GM18526 (cell line): Measurements from ENCODE around the gene MED27.

Source experiments
- POLR2A ChIP-seq: IDR thresholded peaks from 3 replicates; pipeline ENCODE4 v1.6.1; 2011; ENCODE audit not compliant: insufficient read length; ENCODE audit errors: extremely low read depth

Gene MED27

DNA sequence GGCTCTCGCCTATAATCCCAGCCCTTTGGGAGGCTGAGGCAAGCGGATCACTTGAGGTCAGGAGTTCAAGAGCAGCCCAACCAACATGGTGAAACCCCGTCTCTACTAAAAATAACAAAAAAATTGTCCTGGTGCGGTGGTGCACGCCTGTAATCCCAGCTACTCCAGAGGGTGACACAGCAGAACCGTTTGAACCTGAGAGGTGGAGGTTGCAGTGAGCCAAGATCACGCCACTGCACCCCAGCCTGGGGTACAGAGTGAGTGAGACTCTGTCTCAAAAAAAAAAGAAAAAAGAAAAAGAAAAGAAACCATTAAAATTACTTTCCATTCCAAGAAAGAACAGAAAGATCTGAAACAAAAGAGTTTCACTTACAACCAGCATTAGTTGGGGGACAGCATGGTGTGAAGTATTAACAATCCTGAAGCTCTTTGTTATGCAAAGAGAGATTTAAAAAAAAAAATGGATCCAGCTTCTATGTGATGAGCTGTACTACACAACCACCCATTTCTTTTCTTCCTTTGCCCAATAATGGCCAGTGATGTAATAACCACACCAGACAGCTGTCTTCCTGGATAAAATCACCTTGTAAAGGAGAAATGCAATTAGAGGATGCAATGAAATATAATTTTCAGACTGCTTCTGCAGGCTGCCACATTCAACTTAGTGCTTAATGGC, 76.9 kb downstream of the MED27 start:
- no peak for TF ChIP-seq POLR2A

DNA sequence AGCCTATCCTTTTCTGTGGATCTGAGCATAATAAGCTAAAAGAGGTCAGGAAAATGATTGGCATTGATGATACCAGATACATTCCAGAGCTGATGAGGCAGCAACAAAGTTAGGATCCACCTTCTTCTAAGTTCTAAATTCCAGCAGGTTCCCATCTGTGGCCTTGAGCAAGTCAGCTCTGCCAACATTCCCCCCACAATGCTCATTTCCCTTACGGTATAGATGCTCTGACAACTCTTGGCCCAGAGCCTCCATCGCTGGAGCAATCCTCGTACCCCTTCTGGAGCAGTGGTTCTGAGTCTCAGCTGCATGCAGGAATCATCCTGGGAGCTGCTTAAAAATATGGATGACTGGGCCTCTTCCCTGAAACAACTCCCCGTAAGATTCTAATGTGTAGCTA, 78.1 kb downstream of the MED27 start:
- no peak for TF ChIP-seq POLR2A

DNA sequence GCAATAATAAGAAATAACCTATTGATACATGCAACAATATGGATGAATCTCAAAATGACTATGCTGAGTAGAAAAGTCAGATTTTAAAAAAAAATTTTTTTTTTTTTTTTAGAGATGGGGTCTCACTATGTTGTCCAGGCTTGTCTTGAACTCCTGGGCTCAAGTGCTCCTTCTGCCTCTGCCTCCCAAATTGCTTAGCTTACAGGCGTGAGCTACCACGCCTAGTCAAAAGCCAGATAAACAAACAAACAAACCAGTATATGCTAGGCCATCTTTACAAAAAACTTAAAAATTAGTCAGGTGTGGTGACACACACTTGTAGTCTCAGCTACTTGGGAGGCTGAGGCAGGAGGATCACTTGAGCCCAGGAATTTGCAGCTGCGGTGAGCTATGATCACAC, 79.0 kb downstream of the MED27 start:
- TF ChIP-seq POLR2A = no peak

DNA sequence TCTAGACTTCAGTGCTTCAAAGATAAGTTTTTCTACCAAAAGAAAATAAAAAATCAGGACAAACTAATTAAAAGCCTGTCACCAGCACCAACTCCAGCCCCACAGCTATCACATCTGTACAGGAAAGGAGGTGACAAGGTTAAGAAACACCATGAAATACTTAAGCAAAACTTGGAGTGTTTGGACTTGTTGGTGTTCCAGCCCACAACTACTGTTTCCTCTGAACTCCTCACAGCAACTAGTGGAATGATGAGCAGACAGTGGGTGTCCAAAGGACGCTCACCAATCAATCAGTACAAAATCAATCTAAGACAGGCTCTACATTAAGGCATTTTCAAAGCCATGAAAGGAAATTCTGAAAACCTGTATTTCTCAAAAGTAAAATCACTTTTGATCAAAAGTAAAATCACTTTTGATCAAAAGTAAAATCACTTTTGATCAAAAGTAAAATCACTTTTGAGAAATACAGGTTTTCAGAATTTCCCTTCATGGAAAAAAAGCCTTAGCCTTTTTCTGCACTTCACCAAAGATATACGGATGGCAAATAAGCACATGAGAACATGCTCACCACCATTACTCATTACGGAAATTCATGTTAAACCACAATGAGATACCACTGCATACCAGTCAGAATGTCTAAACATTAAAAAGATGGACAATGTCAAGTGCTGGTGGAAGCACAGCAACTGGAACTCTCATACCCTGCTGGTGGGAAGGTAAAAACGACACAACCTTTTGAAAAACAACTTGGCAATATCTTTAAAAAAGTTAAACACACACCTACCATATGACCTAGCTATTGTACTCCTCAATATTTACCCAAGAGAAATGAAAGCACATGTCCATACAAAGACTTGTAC, 79.7 kb downstream of the MED27 start:
- no peak for TF ChIP-seq POLR2A

DNA sequence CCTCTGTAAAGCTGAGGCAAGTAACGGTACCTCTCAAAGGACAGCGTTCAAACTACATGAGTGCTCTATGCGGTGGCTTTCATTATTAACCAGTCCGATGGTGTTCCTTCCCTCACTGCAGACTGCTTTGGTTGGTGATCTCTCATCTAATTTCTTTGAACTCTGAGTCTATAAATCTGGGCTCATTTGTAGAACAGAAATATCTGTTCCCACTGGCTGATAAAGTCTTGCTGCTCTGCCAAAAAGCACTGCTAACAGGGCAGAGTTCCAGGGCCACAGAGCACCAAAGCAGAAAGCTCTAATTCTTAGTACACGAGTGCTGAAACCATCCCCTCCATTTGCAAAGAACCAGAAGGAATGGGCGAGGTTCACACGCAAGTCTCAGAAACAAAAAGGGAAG, 81.9 kb downstream of the MED27 start:
- no peak for TF ChIP-seq POLR2A

DNA sequence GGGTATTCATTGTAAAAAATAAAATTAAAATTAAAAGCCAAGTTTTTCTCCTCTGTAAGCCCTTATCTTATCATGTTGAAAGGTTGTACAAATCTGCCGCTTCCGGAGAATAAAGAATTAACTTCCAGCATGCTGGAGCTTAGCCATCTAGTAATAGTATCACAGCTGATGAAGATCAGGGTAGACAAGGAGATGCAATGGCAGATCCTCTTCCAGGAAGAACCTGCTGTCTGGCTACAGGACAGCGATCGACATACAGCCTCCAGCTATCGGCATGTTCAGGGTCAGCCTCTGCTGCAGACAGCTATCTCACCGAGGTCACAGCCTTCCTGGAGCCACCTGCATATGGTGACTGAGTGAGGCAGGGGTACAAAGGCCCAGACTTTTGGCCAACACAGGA, 82.6 kb downstream of the MED27 start:
- no peak for TF ChIP-seq POLR2A

DNA sequence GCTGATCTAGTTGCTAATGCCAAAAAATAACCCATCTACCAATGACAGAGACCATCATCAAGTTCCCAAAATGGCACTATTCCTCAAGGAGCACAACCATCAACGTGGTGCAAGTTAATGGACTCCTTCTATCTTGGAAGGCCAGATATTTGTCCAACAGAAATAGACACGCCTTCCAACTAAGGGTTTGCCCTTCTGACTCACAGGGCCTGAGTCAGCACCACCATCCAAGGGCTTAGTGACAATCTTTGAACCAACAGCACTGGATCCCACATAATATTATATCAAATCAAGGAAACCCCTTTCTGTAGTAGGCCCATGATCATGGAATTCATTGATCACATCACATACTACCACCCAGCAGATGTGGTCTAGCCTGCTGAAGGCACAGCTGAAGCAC, 84.3 kb downstream of the MED27 start:
- no peak for TF ChIP-seq POLR2A

DNA sequence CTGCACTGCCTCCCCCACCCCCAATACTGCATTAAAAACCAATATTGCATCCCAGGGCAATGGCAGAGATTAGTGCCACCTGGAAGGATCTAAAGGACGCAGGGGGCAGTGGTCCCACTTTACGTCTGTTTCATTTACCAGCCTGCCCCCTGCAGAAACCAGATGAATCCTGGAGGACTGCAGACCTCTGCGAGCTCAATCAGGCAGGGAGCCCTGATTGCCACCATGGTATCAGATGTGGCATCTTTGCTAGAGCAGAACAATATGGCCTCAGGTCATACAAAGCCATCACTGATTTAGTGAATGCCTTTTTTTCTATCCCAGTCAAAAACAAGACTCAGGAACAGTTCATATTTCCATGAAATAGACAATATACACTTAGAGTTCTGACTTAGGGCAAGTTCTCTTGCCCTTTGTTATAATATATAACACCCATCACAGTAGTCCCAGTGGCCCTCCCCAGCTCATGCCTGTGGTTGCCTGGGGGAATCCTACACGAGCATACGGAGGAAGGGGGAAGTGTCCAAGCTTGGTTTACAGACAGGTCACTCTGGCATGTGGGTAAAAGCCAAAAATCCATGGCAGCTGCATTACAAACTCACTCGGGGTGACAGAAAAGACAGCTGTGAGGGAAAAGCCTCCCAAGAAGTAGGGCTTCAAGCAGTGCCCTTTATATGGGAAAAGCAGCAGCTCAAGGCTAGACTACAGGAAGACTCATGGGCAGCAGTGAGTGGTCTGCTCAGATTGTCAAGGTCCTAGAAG, 85.1 kb downstream of the MED27 start:
- no peak for TF ChIP-seq POLR2A

DNA sequence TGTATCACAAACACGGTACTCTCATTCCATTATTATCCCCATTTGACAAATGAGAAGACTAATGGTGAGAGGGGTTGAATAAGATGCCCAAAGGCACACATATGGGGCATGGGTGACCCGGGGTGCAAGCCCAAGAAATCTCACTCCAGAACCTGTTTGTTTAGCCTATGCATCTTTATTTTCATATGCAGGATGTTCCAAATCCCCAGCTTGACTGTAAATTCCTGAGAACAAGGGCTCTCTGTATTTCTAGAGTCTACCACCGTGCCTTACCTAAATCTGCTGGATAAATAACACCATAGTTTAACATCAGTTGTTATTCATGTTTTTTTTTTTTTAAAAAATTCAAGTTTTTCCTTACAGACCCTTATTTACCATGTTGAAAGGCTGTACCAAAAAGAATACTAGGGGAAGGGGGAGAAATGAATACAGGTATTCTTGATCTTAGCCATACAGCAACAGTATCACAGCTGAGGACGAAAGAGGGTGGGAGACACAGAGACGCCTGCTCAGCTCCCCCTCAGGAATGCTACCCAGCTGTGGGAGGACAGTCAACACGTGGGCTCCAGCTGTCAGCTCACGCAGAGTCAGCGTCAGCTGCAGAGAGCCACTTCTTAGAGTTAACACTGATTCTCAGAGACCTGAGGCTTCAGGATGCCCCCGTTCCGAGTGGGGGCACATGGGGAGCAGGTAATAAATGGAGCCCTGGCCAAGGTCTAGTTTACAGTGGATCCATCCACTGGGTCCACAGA, 86.6 kb downstream of the MED27 start:
- TF ChIP-seq POLR2A = no peak

DNA sequence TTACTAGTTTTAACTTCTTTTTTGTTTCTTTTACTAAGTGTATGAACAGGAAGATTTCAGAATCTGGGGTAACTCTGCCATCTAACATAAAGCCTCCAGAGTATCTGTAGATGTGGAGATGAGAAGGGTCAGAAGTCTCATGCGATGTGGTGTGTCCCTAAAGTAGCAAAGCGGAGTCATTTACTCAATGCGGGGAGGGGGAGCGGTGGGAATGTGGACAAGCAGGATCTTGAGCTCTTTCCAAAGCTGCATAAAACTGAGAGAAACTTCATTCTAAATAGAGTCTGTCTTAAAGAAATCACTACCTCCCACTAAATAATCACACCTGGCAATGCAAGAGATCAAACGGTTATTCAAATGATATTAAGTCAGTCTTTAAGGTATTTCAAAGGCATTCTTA, 92.4 kb downstream of the MED27 start:
- no peak for TF ChIP-seq POLR2A

DNA sequence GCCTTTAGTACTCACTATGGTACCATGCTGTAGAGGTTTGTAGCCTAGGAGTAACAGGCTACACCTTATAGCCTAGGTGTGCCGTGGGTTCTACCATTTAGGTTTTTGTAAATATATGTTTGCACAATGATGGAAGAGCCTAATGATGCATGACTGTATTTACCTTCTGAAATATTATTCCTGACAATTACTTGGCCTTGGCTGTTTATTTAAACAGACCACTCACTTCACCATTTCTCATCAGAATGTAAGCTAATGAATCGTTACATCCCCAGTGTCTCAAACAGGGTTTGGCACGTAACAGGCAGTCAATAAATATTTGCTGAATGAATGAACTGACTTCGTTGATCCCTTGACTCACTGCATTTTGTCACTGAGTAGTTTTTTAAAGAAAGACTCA, 93.1 kb downstream of the MED27 start:
- no peak for TF ChIP-seq POLR2A

DNA sequence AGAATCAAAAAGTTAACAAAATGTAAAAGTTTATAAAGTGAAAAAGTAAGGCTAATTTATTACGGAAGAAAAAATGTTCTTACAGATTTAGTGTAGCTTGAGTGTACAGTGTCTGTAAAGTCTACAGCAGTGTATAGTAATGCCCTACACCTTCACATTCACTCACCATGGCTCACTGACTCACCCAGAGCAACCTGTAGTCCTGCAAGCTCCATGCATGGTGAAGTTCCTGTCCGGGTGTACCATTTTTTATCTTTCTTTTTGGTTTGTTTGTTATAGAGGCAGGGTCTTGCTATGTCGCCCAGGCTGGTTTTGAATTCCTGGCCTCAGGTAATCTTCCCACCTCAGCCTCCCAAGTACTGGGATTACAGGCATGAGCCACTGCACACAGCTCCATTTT, 93.6 kb downstream of the MED27 start:
- no peak for TF ChIP-seq POLR2A

DNA sequence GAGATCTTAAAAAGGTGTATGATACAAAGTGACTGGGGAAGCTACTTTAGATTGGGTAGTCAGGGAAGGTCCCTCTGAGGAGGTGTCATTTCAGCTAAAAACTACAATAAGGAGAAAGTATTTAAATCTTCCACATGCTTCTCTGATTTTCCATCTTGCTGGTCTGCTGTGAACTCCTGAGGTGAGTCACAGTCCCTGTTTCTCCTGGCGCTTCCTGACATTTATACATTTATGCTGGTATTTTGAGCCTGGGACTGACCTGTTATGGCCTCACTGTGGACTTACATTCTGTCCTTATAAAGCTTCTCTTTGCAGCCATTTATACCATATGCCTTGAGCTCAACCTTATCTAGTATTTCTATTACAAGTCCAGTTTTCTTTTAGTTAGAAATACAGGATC, 95.1 kb downstream of the MED27 start:
- TF ChIP-seq POLR2A = no peak

DNA sequence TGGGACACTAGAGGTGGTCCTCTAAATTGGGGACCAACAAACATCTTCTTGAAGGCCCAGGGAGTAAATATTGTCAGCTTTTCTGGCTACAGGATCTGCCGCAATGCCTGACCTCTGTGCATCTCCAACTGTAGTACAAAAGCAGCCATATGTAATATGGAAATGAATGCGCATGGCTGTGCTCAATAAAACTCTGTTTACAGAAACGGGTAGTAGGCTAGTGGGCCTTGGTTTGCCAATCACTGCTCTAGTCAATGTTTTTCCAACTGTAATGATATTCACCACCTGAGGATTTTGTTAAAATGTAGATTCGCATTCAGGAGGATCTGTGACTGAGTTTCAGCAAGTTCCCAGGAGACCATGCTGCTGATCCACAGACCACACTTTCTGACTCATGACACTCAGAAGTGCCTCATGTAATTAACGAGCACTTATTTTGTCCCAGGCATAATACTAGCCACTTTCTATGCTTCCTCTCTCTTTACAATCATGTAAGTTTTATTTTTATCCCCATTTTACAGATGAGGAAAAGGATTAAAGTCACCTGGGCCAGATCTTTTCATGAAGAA, 96.9 kb downstream of the MED27 start:
- no peak for TF ChIP-seq POLR2A

DNA sequence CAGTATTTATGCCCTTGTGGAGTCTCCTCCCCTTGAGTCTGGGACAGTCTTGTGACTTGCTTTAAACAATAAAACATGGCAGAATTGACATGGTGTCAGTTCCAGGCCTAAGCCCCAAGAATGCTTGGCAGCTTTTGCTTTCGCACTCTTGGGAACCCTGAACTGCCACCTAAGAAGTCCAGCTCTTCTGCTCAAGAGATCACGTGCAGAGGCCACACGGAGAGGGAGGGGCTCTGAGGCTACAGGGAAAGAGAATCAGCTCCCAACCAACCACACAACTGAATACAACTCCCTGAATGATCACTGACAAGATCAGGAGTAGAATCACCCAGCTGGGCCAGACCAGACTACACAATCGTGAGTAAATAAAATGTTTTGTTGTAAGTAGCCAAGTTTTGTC, 97.6 kb downstream of the MED27 start:
- no peak for TF ChIP-seq POLR2A
